Measurements from ENCODE around the gene LZTS3. TPM values are rescaled to one million over a fixed set of nuclear protein-coding genes. Genes with fewer than 3 reads are reported as not detected.

Gene LZTS3
- total and polyA plus RNA-seq, 2 experiments from 2014 or later, result 35.3 to 36.4 TPM

DNA sequence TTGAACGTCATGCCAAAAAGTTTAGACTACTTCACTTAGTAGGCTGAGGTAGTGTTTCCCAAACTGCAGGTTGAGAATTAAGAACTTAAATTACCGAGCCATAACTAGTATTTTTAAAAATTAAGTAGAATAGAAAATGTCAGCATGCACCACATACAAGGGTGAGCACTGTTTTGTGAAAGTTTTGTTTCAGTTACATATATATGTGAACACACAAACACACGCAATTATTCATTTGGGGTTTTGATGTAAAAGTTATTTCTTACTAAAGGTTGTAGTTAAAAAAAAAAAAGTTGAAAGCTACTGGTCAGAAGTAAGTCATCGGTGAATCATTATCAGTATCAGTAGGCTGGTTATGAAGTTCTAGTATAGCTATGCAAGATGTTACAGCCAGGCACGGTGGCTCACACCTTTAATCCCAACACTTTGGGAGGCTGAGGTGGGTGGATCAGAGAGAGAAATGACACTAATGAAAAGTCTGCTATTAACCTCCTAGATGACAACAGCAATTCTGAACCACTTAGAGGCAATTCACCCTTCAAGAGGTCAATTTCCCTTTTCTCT, 37.8 kb downstream of the LZTS3 start:
- Histone ChIP-seq H3K79me2 (peaks cover 41% of the 10 kb centered on the region), H3K4me1 (ENCODE audit: insufficient read depth) (no peaks in the 10 kb centered on the region), H3K27ac (no peak overlapping the region), H3K9me3 (ENCODE audit: low read depth) (no peaks in the 10 kb centered on the region), H3K4me3 (no peak overlapping the region), H2AFZ (no peak overlapping the region), H3K4me2 (no peak overlapping the region), H3K9me2 (replicated peaks; ENCODE audit: insufficient read depth) (no peaks in the 10 kb centered on the region), H3K27me3 (no peaks in the 10 kb centered on the region), H3K36me3 (replicated peaks; ENCODE audit: insufficient read depth, low read depth) (no peaks in the 10 kb centered on the region), H4K20me1 (ENCODE audit: insufficient read depth, poor library complexity, severe bottlenecking) (peaks cover 6% of the 10 kb centered on the region)
- no peak for DNase-seq (ENCODE audit: low spot score)
- whole genome bisulfite sequencing (ENCODE audit: low lambda C conversion rate, missing lambda C conversion rate), result 88% methylated on average over 5 of the region's 5 CpGs
- TF ChIP-seq EZH2 (IDR thresholded peaks at IDR 0.05; ENCODE audit: borderline replicate concordance), result no peak
- TF ChIP-seq, protein P1, sequence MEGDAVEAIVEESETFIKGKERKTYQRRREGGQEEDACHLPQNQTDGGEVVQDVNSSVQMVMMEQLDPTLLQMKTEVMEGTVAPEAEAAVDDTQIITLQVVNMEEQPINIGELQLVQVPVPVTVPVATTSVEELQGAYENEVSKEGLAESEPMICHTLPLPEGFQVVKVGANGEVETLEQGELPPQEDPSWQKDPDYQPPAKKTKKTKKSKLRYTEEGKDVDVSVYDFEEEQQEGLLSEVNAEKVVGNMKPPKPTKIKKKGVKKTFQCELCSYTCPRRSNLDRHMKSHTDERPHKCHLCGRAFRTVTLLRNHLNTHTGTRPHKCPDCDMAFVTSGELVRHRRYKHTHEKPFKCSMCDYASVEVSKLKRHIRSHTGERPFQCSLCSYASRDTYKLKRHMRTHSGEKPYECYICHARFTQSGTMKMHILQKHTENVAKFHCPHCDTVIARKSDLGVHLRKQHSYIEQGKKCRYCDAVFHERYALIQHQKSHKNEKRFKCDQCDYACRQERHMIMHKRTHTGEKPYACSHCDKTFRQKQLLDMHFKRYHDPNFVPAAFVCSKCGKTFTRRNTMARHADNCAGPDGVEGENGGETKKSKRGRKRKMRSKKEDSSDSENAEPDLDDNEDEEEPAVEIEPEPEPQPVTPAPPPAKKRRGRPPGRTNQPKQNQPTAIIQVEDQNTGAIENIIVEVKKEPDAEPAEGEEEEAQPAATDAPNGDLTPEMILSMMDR (IDR thresholded peaks at IDR 0.05; ENCODE audit: poor library complexity), result no peak

GRCh38 chr20:3134151-3134550, 39.2 kb downstream of the LZTS3 start:
- DNase-seq (ENCODE audit: low spot score), result no peak
- 94% methylated on average over 3 of the region's 3 CpGs for WGBS (ENCODE audit: low lambda C conversion rate, missing lambda C conversion rate)
- H4K20me1 ChIP-seq (ENCODE audit: insufficient read depth, poor library complexity, severe bottlenecking), result peaks cover 3% of the 10 kb centered on the region

DNA sequence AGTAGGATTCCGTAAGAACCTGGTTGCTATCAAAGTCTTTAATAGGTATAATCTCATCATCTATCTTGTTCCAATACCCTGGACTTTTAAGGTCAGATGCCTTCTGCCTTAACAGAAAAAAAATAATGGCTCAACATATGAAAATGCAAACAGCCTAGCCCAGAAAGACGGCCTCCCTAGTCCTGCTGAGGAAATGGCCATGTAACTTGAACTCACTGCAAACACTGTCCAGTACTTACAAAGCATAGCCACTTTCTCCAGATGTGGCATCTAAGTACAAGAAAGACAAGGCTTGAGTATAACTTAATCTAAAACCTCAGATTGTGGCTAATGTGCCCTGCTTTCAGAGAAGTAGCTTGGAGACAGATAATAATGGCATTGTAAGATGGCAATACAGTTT, 40.2 kb downstream of the LZTS3 start:
- Histone ChIP-seq H3K4me1 (ENCODE audit: insufficient read depth) (no peaks in the 10 kb centered on the region), H2AFZ (no peak overlapping the region), H4K20me1 (ENCODE audit: insufficient read depth, poor library complexity, severe bottlenecking) (peaks cover 3% of the 10 kb centered on the region), H3K27me3 (no peaks in the 10 kb centered on the region), H3K36me3 (replicated peaks; ENCODE audit: insufficient read depth, low read depth) (no peaks in the 10 kb centered on the region), H3K9me2 (replicated peaks; ENCODE audit: insufficient read depth) (no peaks in the 10 kb centered on the region), H3K4me2 (no peak overlapping the region), H3K79me2 (peaks cover 40% of the 10 kb centered on the region), H3K4me3 (no peak overlapping the region), H3K9me3 (ENCODE audit: low read depth) (no peaks in the 10 kb centered on the region), H3K27ac (no peak overlapping the region)
- TF ChIP-seq EZH2phosphoT487 (IDR thresholded peaks at IDR 0.05; ENCODE audit: low read depth, severe bottlenecking, unreplicated experiment), result no peak
- TF ChIP-seq EZH2 (IDR thresholded peaks at IDR 0.05; ENCODE audit: borderline replicate concordance), result no peak
- TF ChIP-seq, protein P1 (IDR thresholded peaks at IDR 0.05; ENCODE audit: poor library complexity), result no peak
- 84% methylated on average over 2 of the region's 2 CpGs for WGBS (ENCODE audit: low lambda C conversion rate, missing lambda C conversion rate)
- no peak for DNase-seq (ENCODE audit: low spot score)

More at GRCh38 chr20:3134151-3134550, 39.2 kb downstream of the LZTS3 start:
- no peaks in the 10 kb centered on the region for H3K9me2 ChIP-seq (replicated peaks; ENCODE audit: insufficient read depth)
- H3K79me2 ChIP-seq, result peaks cover 38% of the 10 kb centered on the region
- no peaks in the 10 kb centered on the region for H3K4me1 ChIP-seq (ENCODE audit: insufficient read depth)
- no peak overlapping the region for H2AFZ ChIP-seq
- H3K27ac ChIP-seq, result no peak overlapping the region
- H3K4me2 ChIP-seq, result no peak overlapping the region
- H3K4me3 ChIP-seq, result no peak overlapping the region
- no peak for TF ChIP-seq EZH2phosphoT487 (IDR thresholded peaks at IDR 0.05; ENCODE audit: low read depth, severe bottlenecking, unreplicated experiment)
- no peak for TF ChIP-seq EZH2 (IDR thresholded peaks at IDR 0.05; ENCODE audit: borderline replicate concordance)
- TF ChIP-seq, protein P1 (IDR thresholded peaks at IDR 0.05; ENCODE audit: poor library complexity), result no peak
- H3K9me3 ChIP-seq (ENCODE audit: low read depth), result no peaks in the 10 kb centered on the region
- no peaks in the 10 kb centered on the region for H3K36me3 ChIP-seq (replicated peaks; ENCODE audit: insufficient read depth, low read depth)
- H3K27me3 ChIP-seq, result no peaks in the 10 kb centered on the region
